ENCODE results near the gene LLGL2. TPM values are rescaled to one million over a fixed set of nuclear protein-coding genes. Genes with fewer than 3 reads are reported as not detected.

The LLGL2 gene
- total RNA-seq, 1 experiment from 2014 or later: 165 TPM

- Histone ChIP-seq H3K4me1 (peaks cover 28% of the 10 kb centered on the region), H3K9me3 (no peaks in the 10 kb centered on the region), H3K27me3 (replicated peaks; ENCODE audit: control insufficient read depth, insufficient read depth, low read length) (no peaks in the 10 kb centered on the region), H3K36me3 (ENCODE audit: control insufficient read depth, insufficient read depth, low read length) (no peaks in the 10 kb centered on the region), H3K4me3 (ENCODE audit: low read depth, low read length) (no peak overlapping the region)
- no peaks in the 10 kb centered on the region for H3K27me3 Mint-ChIP-seq (ENCODE audit: insufficient read depth, unreplicated experiment)
- ChIA-PET POLR2A (no interaction called here), CTCF (no interaction called here)
- DNase-seq: no peak
- H3K4me3 Mint-ChIP-seq (ENCODE audit: unreplicated experiment): no peak overlapping the region
- intact Hi-C loops (cut with micrococcal nuclease; ENCODE audit: unreplicated experiment): no loop called here
- H3K36me3 Mint-ChIP-seq (ENCODE audit: insufficient read depth, unreplicated experiment): peaks cover 4% of the 10 kb centered on the region
- TF ChIP-seq CTCF (IDR thresholded peaks at IDR 0.05; ENCODE audit: insufficient read depth in 1 of 2, low read depth in 1 of 2, low read length in 1 of 2, severe bottlenecking in 1 of 2, unreplicated experiment in 1 of 2): no peak
- no peaks in the 10 kb centered on the region for H3K9me3 Mint-ChIP-seq (ENCODE audit: unreplicated experiment)
- H3K4me1 Mint-ChIP-seq (ENCODE audit: low read depth, unreplicated experiment): peaks cover 23% of the 10 kb centered on the region
- no TSS peak for BruUV-seq (replicated peaks)
- no peak overlapping the region for H3K27ac Mint-ChIP-seq (ENCODE audit: unreplicated experiment)
These were observed 81.6 kb downstream of the LLGL2 start for GRCh38 chr17:75607086-75607485.

DNA sequence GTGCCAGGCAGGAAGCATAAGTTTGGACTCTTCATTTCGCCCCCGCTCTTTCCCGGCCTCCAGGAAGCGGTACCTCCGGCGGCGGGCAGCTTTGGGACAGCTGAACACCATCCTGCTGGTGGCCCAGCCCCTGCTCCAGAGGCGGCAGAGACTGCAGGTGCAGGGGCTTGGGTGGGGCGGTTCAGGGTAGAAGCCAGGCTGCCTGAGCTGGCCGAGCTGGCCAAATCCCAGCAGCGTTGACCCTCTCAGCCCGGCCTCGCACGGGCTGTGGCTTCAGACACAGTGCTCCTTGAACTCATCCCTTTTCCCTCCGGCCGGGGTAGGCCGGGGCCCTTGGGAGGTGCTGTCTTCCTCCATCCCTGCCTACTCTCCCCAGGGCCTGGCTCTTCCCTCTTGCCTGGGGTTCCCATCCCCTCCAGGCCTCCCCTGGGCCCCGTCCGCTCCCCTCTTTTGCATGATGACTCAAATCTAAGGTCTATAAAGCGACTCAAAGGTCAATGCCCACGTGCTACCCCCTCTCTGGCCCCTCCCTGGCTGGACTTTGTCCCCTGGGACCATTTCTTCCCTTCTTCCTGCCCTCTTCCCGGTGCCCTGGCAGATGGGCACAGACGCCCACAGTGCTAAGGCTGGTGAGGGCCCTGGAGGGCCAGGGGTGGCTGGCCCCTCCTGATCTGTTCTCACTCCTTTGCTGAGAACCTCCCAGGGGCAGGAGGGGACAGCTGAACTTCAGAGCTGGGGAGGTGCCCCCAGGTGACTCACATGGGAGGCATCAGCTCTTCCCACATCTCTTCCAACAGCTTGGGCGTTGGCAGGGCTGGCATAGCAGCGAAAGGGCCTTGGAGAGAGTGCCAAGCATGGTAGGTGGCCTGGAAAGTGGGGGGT lies 84.8 kb downstream of the LLGL2 start:
- Histone ChIP-seq H3K4me1 (peaks cover 41% of the 10 kb centered on the region), H3K36me3 (ENCODE audit: control insufficient read depth, insufficient read depth, low read length) (no peaks in the 10 kb centered on the region), H3K27me3 (replicated peaks; ENCODE audit: control insufficient read depth, insufficient read depth, low read length) (no peaks in the 10 kb centered on the region), H3K4me3 (ENCODE audit: low read depth, low read length) (0 out of 2 replicates have a peak overlapping the region, but pooled peaks have one; percentile 10), H3K9me3 (no peaks in the 10 kb centered on the region)
- peak overlapping the region; percentile 87 for H3K27ac Mint-ChIP-seq (ENCODE audit: unreplicated experiment)
- H3K9me3 Mint-ChIP-seq (ENCODE audit: unreplicated experiment): no peaks in the 10 kb centered on the region
- intact Hi-C loops (cut with micrococcal nuclease; ENCODE audit: unreplicated experiment): no loop called here
- no peak for TF ChIP-seq CTCF (IDR thresholded peaks at IDR 0.05; ENCODE audit: insufficient read depth in 1 of 2, low read depth in 1 of 2, low read length in 1 of 2, severe bottlenecking in 1 of 2, unreplicated experiment in 1 of 2)
- no peaks in the 10 kb centered on the region for H3K27me3 Mint-ChIP-seq (ENCODE audit: insufficient read depth, unreplicated experiment)
- no TSS peak for BruUV-seq (replicated peaks)
- peak overlapping the region; percentile 45 for H3K4me3 Mint-ChIP-seq (ENCODE audit: unreplicated experiment)
- ChIA-PET POLR2A (no interaction called here), CTCF (interaction anchor here (0.6 to 2.7 kb wide), 3 partner anchors 9 to 983 kb away, joined by 6 to 13 read pairs (median 9); partner anchors contain the start of gene SMIM5)
- peak; percentile 59 to 83 for DNase-seq
- H3K4me1 Mint-ChIP-seq (ENCODE audit: low read depth, unreplicated experiment): peaks cover 25% of the 10 kb centered on the region
- peaks cover 6% of the 10 kb centered on the region for H3K36me3 Mint-ChIP-seq (ENCODE audit: insufficient read depth, unreplicated experiment)

DNA sequence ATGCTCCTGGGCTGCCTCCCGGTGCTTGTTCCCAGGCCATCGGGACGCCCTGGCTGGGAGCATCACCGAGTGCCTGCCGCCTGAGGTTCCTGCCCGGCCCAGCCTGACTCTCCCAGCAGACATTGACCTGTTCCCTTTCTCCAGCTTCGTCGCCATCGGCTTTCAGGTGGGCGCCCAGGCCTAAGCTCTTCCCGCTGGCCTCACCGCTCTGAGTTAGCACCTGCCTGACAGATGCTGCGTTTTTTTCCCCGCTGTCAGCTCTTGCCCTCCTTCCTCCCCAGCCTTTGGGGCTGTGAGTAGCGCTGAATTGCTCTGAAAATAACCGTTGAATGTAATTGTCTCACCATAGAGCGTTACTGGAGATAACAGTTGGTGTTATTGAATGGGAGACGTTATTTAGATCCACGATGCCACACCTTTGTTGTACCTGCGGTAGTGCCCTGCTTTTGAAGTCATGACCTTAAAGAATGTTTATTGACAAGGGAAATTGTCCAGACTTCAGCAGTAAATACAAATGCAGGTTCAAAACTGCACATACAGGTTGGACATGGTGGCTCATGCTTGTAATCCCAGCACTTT lies 86.4 kb downstream of the LLGL2 start:
- BruUV-seq (replicated peaks): no TSS peak
- peak overlapping the region; percentile 39 for H3K27ac Mint-ChIP-seq (ENCODE audit: unreplicated experiment)
- peaks cover 19% of the 10 kb centered on the region for H3K4me1 Mint-ChIP-seq (ENCODE audit: low read depth, unreplicated experiment)
- ChIA-PET POLR2A (interaction anchor here (0.6 kb wide), 1 partner anchor 428 kb away, joined by 3 read pairs; no protein-coding TSS in a partner anchor), CTCF (interaction anchor here (0.5 to 2.7 kb wide), 3 partner anchors 11 to 46 kb away, joined by 6 to 13 read pairs (median 6); partner anchors contain the start of gene SMIM5)
- H3K36me3 ChIP-seq (ENCODE audit: control insufficient read depth, insufficient read depth, low read length): no peaks in the 10 kb centered on the region
- no peak overlapping the region for H3K4me3 ChIP-seq (ENCODE audit: low read depth, low read length)
- no peak for TF ChIP-seq CTCF (IDR thresholded peaks at IDR 0.05; ENCODE audit: insufficient read depth in 1 of 2, low read depth in 1 of 2, low read length in 1 of 2, severe bottlenecking in 1 of 2, unreplicated experiment in 1 of 2)
- no peaks in the 10 kb centered on the region for H3K9me3 ChIP-seq
- intact Hi-C loops (cut with micrococcal nuclease; ENCODE audit: unreplicated experiment): no loop called here
- H3K4me3 Mint-ChIP-seq (ENCODE audit: unreplicated experiment): no peak overlapping the region
- no peaks in the 10 kb centered on the region for H3K27me3 ChIP-seq (replicated peaks; ENCODE audit: control insufficient read depth, insufficient read depth, low read length)
- peak in 1 of 2 experiments; percentile 34 for DNase-seq
- peaks cover 6% of the 10 kb centered on the region for H3K36me3 Mint-ChIP-seq (ENCODE audit: insufficient read depth, unreplicated experiment)
- H3K27me3 Mint-ChIP-seq (ENCODE audit: insufficient read depth, unreplicated experiment): no peaks in the 10 kb centered on the region
- H3K4me1 ChIP-seq: peaks cover 39% of the 10 kb centered on the region
- H3K9me3 Mint-ChIP-seq (ENCODE audit: unreplicated experiment): no peaks in the 10 kb centered on the region

Data from Caco-2 (cell line).